ENCODE measurements around the gene KLC3. TPM values are rescaled to one million over a fixed set of nuclear protein-coding genes. Genes with fewer than 3 reads are reported as not detected.
"Not testable (repeated sequence)": the region's sequence is repeated elsewhere in the genome, so short reads cannot be mapped to it uniquely, and the experiment has no call there.

Gene KLC3
- total and polyA plus RNA-seq, 2 donors (not counting 1 experiment from before 2014, with no cell fraction given): 0.09 to 0.17 TPM

- peak overlapping the region; percentile 20 for H2AFZ ChIP-seq (ENCODE audit: low read length)
- TF ChIP-seq CTCF (conservative IDR thresholded peaks at IDR 0.05 in 1 of 2, IDR thresholded peaks at IDR 0.05 in 1 of 2; ENCODE audit: low read depth in 1 of 2, low read length in 2 of 2) (no peak), EZH2 (IDR thresholded peaks at IDR 0.05; ENCODE audit: low read length, missing control alignments) (no peak)
- DNase-seq (ENCODE audit: low read depth in 2 of 2): no peak
Observed at GRCh38 chr19:45311621-45312020, 28.9 kb upstream of the KLC3 start.

GRCh38 chr19:45312285-45312684 lies 28.3 kb upstream of the KLC3 start:
- not testable (repeated sequence) for H3K4me1 ChIP-seq (ENCODE audit: control insufficient read depth, extremely low read depth, insufficient read depth, low read length); H2AFZ ChIP-seq (ENCODE audit: low read length); H3K9ac ChIP-seq (ENCODE audit: insufficient read depth, low read length); H3K4me3 ChIP-seq (replicated peaks in 1 of 4; ENCODE audit: control extremely low read depth in 1 of 4, insufficient read depth in 1 of 4, low read depth in 3 of 4, low read length in 4 of 4); H3K79me2 ChIP-seq (ENCODE audit: control insufficient read depth, insufficient read depth, low read length); DNase-seq (ENCODE audit: low read depth in 2 of 2); H3K4me2 ChIP-seq (ENCODE audit: extremely low read depth, insufficient read depth, low read length); H3K27me3 ChIP-seq (ENCODE audit: control insufficient read depth, insufficient read depth, low read length); H3K9me3 ChIP-seq (ENCODE audit: control insufficient read depth, insufficient read depth, low read depth, low read length); H3K27ac ChIP-seq (ENCODE audit: insufficient read depth, low read length); H4K20me1 ChIP-seq (ENCODE audit: control insufficient read depth, extremely low read depth, insufficient read depth, low read length); H3K36me3 ChIP-seq (ENCODE audit: control insufficient read depth, insufficient read depth, low read length)

More at GRCh38 chr19:45311621-45312020, 28.9 kb upstream of the KLC3 start:
- Histone ChIP-seq H4K20me1 (ENCODE audit: control insufficient read depth, extremely low read depth, insufficient read depth, low read length) (no peaks in the 10 kb centered on the region), H3K4me1 (ENCODE audit: control insufficient read depth, extremely low read depth, insufficient read depth, low read length) (no peaks in the 10 kb centered on the region), H3K4me2 (ENCODE audit: extremely low read depth, insufficient read depth, low read length) (no peak overlapping the region), H3K27me3 (ENCODE audit: control insufficient read depth, insufficient read depth, low read length) (peaks cover 6% of the 10 kb centered on the region), H3K27ac (ENCODE audit: insufficient read depth, low read length) (no peak overlapping the region), H3K79me2 (ENCODE audit: control insufficient read depth, insufficient read depth, low read length) (no peaks in the 10 kb centered on the region), H3K36me3 (ENCODE audit: control insufficient read depth, insufficient read depth, low read length) (no peaks in the 10 kb centered on the region), H3K9me3 (ENCODE audit: control insufficient read depth, insufficient read depth, low read depth, low read length) (no peaks in the 10 kb centered on the region), H3K9ac (ENCODE audit: insufficient read depth, low read length) (no peak overlapping the region), H3K4me3 (replicated peaks in 1 of 4; ENCODE audit: control extremely low read depth in 1 of 4, insufficient read depth in 1 of 4, low read depth in 3 of 4, low read length in 4 of 4) (no peak overlapping the region)

- Histone ChIP-seq H2AFZ (ENCODE audit: low read length) (no peak overlapping the region), H3K27ac (ENCODE audit: insufficient read depth, low read length) (no peak overlapping the region), H3K27me3 (ENCODE audit: control insufficient read depth, insufficient read depth, low read length) (peaks cover 6% of the 10 kb centered on the region), H3K4me3 (replicated peaks in 1 of 4; ENCODE audit: control extremely low read depth in 1 of 4, insufficient read depth in 1 of 4, low read depth in 3 of 4, low read length in 4 of 4) (no peak overlapping the region), H3K79me2 (ENCODE audit: control insufficient read depth, insufficient read depth, low read length) (no peaks in the 10 kb centered on the region), H3K9me3 (ENCODE audit: control insufficient read depth, insufficient read depth, low read depth, low read length) (no peaks in the 10 kb centered on the region), H3K9ac (ENCODE audit: insufficient read depth, low read length) (no peak overlapping the region), H3K4me1 (ENCODE audit: control insufficient read depth, extremely low read depth, insufficient read depth, low read length) (no peaks in the 10 kb centered on the region), H4K20me1 (ENCODE audit: control insufficient read depth, extremely low read depth, insufficient read depth, low read length) (no peaks in the 10 kb centered on the region), H3K4me2 (ENCODE audit: extremely low read depth, insufficient read depth, low read length) (no peak overlapping the region), H3K36me3 (ENCODE audit: control insufficient read depth, insufficient read depth, low read length) (no peaks in the 10 kb centered on the region)
- TF ChIP-seq EZH2 (IDR thresholded peaks at IDR 0.05; ENCODE audit: low read length, missing control alignments) (no peak), CTCF (conservative IDR thresholded peaks at IDR 0.05 in 1 of 2, IDR thresholded peaks at IDR 0.05 in 1 of 2; ENCODE audit: low read depth in 1 of 2, low read length in 2 of 2) (no peak)
- no peak for DNase-seq (ENCODE audit: low read depth in 2 of 2)
Observed at GRCh38 chr19:45314708-45315245, 25.8 kb upstream of the KLC3 start.
